Tibial artery (tissue), 4 donors: Measurements from ENCODE around the gene XRCC3.

ENCODE experiments used
- DNase-seq, 2 donors: peaks; one replicate each; pipeline ENCODE4 v3.0.0-alpha.2; 2019
- H3K27ac ChIP-seq, 2 donors: fragments of 200-600 bp; sonication (generic) in 1 of 2; 1 replicate in 1 of 2; 2 replicates in 1 of 2; pipeline ENCODE4 v1.5.1; 2018 to 2019; ENCODE audit warnings: mild to moderate bottlenecking in 1 of 2
- H3K27me3 ChIP-seq, 2 donors: fragments of 200-600 bp; sonication (generic) in 1 of 2; one replicate each; pipeline versions ENCODE4 v1.5.1 to v1.6.0; 2016 to 2019
- H3K36me3 ChIP-seq, 3 donors: fragments of 200-600 bp; sonication (generic) in 2 of 3; one replicate each; pipeline ENCODE4 v1.5.1; 2016 to 2019; ENCODE audit warnings: mild to moderate bottlenecking in 2 of 3
- H3K4me1 ChIP-seq, 4 donors: fragments of 200-600 bp; sonication (generic) in 2 of 4; 1 replicate in 3 of 4; 2 replicates in 1 of 4; pipeline ENCODE4 v1.5.1; 2016 to 2019
- H3K4me3 ChIP-seq, 2 donors: fragments of 200-600 bp; sonication (generic) in 1 of 2; 1 replicate in 1 of 2; 2 replicates in 1 of 2; pipeline ENCODE4 v1.5.1; 2018 to 2019; ENCODE audit warnings: mild to moderate bottlenecking in 2 of 2
- H3K9me3 ChIP-seq, 3 donors: fragments of 200-600 bp; sonication (generic) in 1 of 3; one replicate each; pipeline ENCODE4 v1.5.1; 2016 to 2019
- intact Hi-C: fragments of 100-400 bp; cut with DNase I; formaldehyde crosslinking; loops from one replicate; pipeline ENCODE4 v1.15.0; 2023; ENCODE audit warnings: low total_unique reads
- TF ChIP-seq, protein P1 (sequence below), 2 experiments: fragments of 200-600 bp in 1 of 2; fragments of 450-650 bp in 1 of 2; IDR thresholded peaks; one replicate each; pipeline ENCODE4 v1.5.1; 2017 to 2019; ENCODE audit warnings: antibody characterized with exemption in 2 of 2, mild to moderate bottlenecking in 1 of 2, moderate library complexity in 1 of 2

Gene XRCC3

DNA sequence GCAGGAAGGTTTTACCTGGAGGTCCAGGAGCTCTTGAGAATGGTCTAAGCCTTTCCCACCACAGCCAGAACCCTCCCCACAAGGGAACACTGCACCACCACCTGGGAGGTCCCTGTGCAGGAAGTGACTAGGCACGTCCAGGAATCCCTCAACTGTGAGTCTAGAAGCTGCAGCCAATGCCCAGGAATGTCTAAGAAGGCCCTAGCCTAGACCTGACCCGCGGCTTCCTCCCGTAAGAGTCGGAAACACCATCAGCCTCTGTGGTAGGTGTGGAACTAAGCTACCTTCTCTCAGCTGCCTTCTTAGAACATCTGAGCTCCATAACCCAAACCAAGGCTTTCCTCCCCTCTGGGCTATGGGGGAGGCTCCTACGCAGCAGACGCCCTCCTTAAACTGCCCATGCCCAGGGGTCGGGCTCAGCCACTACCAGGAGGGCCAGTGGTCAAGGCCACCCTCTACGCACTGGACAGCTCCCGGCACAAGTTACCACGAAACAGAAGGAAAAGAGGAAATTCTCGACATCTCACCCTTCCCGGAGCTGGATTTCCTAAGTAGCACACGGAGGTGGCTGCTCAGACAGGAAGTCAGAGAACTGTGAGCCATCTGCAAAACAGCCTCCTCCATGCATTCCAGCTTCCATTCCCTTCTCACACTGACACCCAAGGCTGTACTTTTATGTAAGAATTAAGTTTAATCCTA, 25.9 kb upstream of the XRCC3 start:
- H3K27ac ChIP-seq, result no peak overlapping the region
- H3K36me3 ChIP-seq, result peaks cover 0 to 67% (median 24%) of the 10 kb centered on the region in 3 donors
- intact Hi-C loops, result no loop called here
- TF ChIP-seq, protein P1, sequence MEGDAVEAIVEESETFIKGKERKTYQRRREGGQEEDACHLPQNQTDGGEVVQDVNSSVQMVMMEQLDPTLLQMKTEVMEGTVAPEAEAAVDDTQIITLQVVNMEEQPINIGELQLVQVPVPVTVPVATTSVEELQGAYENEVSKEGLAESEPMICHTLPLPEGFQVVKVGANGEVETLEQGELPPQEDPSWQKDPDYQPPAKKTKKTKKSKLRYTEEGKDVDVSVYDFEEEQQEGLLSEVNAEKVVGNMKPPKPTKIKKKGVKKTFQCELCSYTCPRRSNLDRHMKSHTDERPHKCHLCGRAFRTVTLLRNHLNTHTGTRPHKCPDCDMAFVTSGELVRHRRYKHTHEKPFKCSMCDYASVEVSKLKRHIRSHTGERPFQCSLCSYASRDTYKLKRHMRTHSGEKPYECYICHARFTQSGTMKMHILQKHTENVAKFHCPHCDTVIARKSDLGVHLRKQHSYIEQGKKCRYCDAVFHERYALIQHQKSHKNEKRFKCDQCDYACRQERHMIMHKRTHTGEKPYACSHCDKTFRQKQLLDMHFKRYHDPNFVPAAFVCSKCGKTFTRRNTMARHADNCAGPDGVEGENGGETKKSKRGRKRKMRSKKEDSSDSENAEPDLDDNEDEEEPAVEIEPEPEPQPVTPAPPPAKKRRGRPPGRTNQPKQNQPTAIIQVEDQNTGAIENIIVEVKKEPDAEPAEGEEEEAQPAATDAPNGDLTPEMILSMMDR (IDR thresholded peaks at IDR 0.05), result no peak
- DNase-seq, result peak in 1 of 2 donors; percentile 44
- H3K9me3 ChIP-seq, result no peaks in the 10 kb centered on the region
- no peaks in the 10 kb centered on the region for H3K27me3 ChIP-seq
- no peak overlapping the region for H3K4me3 ChIP-seq
- peaks cover 0 to 23% (median 16%) of the 10 kb centered on the region in 4 donors for H3K4me1 ChIP-seq

DNA sequence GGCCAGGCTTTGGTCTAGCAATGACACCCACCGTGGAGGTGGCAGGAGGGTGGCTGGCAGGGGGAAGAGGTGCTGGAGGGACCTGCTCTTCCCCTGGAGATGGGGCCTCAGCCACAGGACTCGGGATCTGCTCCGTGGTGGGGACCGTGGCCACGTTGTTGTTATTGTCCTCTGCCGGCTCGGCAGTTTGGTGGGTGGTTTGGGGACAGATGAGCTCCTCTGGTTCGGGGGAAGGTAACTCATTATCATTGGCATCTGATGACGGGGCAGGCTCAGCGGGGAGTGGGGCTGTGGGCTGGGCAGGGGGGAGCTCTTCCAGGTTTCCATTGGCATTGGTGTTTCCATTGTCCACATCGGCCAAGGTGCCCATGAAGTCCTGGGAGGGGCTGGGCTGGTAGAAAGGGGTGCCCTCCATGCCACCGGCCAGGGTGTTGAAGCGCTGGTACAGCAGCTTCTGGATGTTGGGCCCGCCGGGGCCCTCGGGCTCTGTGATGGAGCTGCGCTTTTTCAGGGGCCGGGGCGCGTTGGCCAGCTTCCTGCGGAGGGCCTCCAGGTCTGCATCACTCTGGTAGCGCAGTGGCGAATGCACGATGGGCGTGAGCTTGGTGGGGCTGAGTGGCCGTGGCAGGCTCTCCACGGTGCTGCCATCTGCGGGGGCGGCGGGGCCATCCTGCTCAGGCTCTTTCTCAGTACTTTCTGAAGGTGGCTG, 24.7 kb upstream of the XRCC3 start:
- Histone ChIP-seq H3K4me1 (peaks cover 0 to 35% (median 28%) of the 10 kb centered on the region in 4 donors), H3K36me3 (peaks cover 0 to 66% (median 27%) of the 10 kb centered on the region in 3 donors), H3K27ac (no peak overlapping the region), H3K27me3 (no peaks in the 10 kb centered on the region), H3K4me3 (no peak overlapping the region), H3K9me3 (no peaks in the 10 kb centered on the region)
- intact Hi-C loops, result loop anchor here (10.0 kb wide), 1 partner anchor 135 kb away; no protein-coding TSS in a partner anchor
- TF ChIP-seq, protein P1 (IDR thresholded peaks at IDR 0.05), result no peak
- DNase-seq, result peak in 1 of 2 donors; percentile 64

DNA sequence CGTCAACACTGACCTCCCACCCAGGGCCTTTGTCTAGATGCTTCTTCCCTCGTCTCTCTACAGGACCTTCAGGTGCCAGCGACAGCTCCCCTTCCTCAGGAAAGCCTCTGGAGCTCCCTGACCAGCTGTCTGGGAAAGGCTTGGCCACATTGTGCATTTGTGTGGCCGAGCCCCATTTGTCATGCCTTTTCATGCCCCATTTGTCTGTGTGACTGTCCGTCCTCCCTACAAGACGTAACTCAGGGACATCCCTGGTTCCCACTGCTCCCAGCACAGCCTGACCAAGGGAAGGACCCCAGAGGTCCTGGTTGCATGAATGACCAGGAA, 24.2 kb upstream of the XRCC3 start:
- peaks cover 0 to 37% (median 31%) of the 10 kb centered on the region in 4 donors for H3K4me1 ChIP-seq
- no peaks in the 10 kb centered on the region for H3K9me3 ChIP-seq
- no peak for DNase-seq
- intact Hi-C loops, result loop anchor here (10.0 kb wide), 1 partner anchor 135 kb away; no protein-coding TSS in a partner anchor
- no peak overlapping the region for H3K4me3 ChIP-seq
- H3K36me3 ChIP-seq, result peaks cover 2 to 67% (median 28%) of the 10 kb centered on the region in 3 donors
- no peaks in the 10 kb centered on the region for H3K27me3 ChIP-seq
- TF ChIP-seq, protein P1 (IDR thresholded peaks at IDR 0.05), result no peak
- H3K27ac ChIP-seq, result peak overlapping the region in 1 of 2 donors; percentile 1

DNA sequence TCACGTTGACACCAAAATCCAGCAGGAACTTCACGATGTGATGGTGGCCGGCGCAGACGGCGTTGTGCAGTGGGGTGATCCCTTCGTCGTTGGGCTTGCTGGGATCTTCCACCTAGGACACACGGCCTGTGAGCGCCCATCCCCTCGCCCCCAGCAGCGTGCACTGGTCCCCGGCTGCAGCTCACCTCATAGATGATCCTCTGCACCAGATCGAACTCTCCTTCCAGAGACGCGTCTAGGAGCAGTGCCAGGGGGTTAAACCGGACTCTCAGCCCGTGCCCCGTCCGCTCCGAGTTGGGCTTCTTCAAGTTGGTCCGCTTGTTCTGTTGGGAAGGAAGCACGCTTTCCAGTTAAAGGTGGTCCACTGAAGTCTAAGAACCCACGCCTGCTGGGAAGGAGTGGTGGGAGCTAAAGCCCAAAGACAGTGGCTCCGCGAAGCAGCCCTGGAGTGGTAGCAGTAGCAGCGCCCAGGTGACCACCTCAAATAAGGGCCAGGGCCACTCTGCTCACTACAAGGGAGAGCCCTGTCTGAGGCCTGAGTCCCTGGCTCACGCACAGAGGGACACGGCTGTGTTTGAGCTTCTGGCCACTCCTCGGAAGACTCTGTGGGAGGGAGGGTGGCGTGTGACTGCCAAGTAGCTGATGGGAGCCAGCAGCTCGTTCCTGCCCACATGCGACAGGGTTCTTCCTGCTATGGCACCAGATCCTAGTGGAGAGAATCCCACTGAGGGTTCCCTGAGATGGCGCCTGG, 23.6 kb upstream of the XRCC3 start:
- TF ChIP-seq, protein P1 (IDR thresholded peaks at IDR 0.05), result no peak
- H3K27me3 ChIP-seq, result no peaks in the 10 kb centered on the region
- no peaks in the 10 kb centered on the region for H3K9me3 ChIP-seq
- H3K27ac ChIP-seq, result peak overlapping the region; percentile 1 to 2
- H3K36me3 ChIP-seq, result peaks cover 7 to 71% (median 34%) of the 10 kb centered on the region in 3 donors
- peak in 1 of 2 donors; percentile 67 for DNase-seq
- no peak overlapping the region for H3K4me3 ChIP-seq
- H3K4me1 ChIP-seq, result peaks cover 0 to 37% (median 32%) of the 10 kb centered on the region in 4 donors
- intact Hi-C loops, result loop anchor here (10.0 kb wide), 1 partner anchor 134 kb away; no protein-coding TSS in a partner anchor

DNA sequence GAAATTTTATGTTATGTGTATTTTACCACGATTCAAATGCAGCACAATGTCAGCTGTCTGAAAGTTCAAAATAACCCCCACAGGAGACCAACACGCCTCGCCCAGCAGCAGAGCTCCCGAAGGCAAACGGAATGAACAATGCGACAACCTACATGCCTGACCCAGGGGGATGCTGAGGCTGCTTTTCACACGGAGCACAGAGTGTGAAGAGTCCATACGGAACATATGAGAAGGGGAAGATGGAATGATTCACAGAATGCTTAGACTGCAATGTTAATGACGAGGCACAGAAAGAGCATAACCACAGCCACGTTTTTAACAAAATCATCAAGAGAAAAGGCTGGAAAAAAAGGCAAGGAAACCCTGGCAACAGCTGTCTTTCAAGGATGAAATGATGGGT, 22.9 kb upstream of the XRCC3 start:
- Histone ChIP-seq H3K4me1 (peaks cover 0 to 37% (median 32%) of the 10 kb centered on the region in 4 donors), H3K36me3 (peaks cover 13 to 72% (median 41%) of the 10 kb centered on the region in 3 donors), H3K27me3 (no peaks in the 10 kb centered on the region), H3K9me3 (no peaks in the 10 kb centered on the region), H3K4me3 (no peak overlapping the region), H3K27ac (peak overlapping the region in 1 of 2 donors; percentile 2)
- intact Hi-C loops, result loop anchor here (10.0 kb wide), 1 partner anchor 133 kb away; no protein-coding TSS in a partner anchor
- peak in 1 of 2 donors; percentile 37 for DNase-seq
- TF ChIP-seq, protein P1 (IDR thresholded peaks at IDR 0.05), result no peak
